MM.1S (cell line): ENCODE data around the gene PRR20G.

Source experiments
- EZH2phosphoT487 ChIP-seq: fragments of 300-600 bp; sonication (generic); IDR thresholded peaks from 2 replicates; pipeline ENCODE4 v1.6.1; 2018; ENCODE audit warnings: antibody characterized with exemption, low read length
- TF ChIP-seq, protein P1 (sequence below): fragments of 300-600 bp; sonication (generic); IDR thresholded peaks from 2 replicates; pipeline ENCODE4 v1.5.1; 2016; ENCODE audit warnings: antibody characterized with exemption, low read length, mixed read lengths

DNA sequence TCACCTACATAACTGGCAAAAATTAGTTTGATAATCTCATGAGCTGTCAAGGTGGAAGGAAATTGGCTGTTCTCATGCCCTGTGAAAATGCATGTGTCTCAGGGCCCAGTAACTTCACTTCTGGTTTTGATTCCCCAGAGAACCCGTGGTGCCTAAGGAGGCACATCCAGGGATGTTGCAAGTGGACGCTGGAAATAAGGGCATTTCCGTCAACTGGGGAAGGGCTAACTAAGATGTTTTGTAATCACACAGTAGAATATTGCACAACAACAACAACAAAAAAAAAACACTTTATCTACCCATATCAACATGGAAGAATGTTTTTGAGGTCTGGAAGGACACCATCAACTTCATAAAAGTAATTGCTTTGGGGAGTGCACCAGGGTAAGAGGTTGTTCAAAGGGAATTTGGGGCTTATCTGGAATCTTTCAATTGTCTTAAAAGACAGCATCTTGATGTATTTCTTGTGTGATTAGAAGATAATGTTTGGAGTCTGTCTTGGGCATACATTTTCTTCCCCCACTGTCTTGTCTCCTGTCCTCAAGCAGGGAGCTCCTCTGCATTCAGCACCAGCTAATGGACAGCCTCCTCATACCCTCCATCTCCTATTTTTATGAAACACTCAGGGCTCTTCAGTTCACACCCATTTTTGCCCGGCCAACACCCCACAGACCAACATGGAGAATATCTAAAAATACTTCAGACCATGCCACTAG lies 37.2 kb upstream of the PRR20G start:
- TF ChIP-seq EZH2phosphoT487, result no peak
- TF ChIP-seq, protein P1, sequence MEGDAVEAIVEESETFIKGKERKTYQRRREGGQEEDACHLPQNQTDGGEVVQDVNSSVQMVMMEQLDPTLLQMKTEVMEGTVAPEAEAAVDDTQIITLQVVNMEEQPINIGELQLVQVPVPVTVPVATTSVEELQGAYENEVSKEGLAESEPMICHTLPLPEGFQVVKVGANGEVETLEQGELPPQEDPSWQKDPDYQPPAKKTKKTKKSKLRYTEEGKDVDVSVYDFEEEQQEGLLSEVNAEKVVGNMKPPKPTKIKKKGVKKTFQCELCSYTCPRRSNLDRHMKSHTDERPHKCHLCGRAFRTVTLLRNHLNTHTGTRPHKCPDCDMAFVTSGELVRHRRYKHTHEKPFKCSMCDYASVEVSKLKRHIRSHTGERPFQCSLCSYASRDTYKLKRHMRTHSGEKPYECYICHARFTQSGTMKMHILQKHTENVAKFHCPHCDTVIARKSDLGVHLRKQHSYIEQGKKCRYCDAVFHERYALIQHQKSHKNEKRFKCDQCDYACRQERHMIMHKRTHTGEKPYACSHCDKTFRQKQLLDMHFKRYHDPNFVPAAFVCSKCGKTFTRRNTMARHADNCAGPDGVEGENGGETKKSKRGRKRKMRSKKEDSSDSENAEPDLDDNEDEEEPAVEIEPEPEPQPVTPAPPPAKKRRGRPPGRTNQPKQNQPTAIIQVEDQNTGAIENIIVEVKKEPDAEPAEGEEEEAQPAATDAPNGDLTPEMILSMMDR, result no peak
